Measurements from ENCODE around the gene FGD5.
"Not testable (repeated sequence)": the region's sequence is repeated elsewhere in the genome, so short reads cannot be mapped to it uniquely, and the experiment has no call there.

The FGD5 gene

GRCh38 chr3:14808025-14808424 lies 10.7 kb upstream of the FGD5 start:
- no peak for DNase-seq

GRCh38 chr3:14808502-14809266 lies 10.1 kb upstream of the FGD5 start:
- no peak for DNase-seq

GRCh38 chr3:14809611-14810010 lies 9.2 kb upstream of the FGD5 start:
- not testable (repeated sequence) for DNase-seq

- DNase-seq = no peak
Observed at GRCh38 chr3:14810070-14810791, 8.5 kb upstream of the FGD5 start.

- no peak for DNase-seq
Observed at GRCh38 chr3:14810801-14811661, 7.7 kb upstream of the FGD5 start.

GRCh38 chr3:14811684-14812083 lies 7.1 kb upstream of the FGD5 start:
- DNase-seq = no peak

- DNase-seq = no peak
Observed at GRCh38 chr3:14812196-14812790, 6.5 kb upstream of the FGD5 start.

GRCh38 chr3:14814411-14814871 lies 4.3 kb upstream of the FGD5 start:
- DNase-seq = no peak

- DNase-seq = no peak
Observed at GRCh38 chr3:14816359-14816758, 2.4 kb upstream of the FGD5 start.

- no peak for DNase-seq
Observed at GRCh38 chr3:14819671-14820070, 909 bp downstream of the FGD5 start.

- DNase-seq = no peak
Observed at GRCh38 chr3:14820156-14820555, 1.4 kb downstream of the FGD5 start.

- DNase-seq = no peak
Observed at GRCh38 chr3:14821151-14821550, 2.4 kb downstream of the FGD5 start.

GRCh38 chr3:14822134-14822533 lies 3.4 kb downstream of the FGD5 start:
- DNase-seq = no peak

GRCh38 chr3:14822670-14823390 lies 4.1 kb downstream of the FGD5 start:
- DNase-seq = no peak

GRCh38 chr3:14823393-14823792 lies 4.6 kb downstream of the FGD5 start:
- no peak for DNase-seq

GRCh38 chr3:14823910-14824629 lies 5.3 kb downstream of the FGD5 start:
- no peak for DNase-seq

GRCh38 chr3:14824646-14825045 lies 5.9 kb downstream of the FGD5 start:
- DNase-seq = no peak

GRCh38 chr3:14826069-14826468 lies 7.3 kb downstream of the FGD5 start:
- no peak for DNase-seq

- no peak for DNase-seq
Observed at GRCh38 chr3:14827776-14828175, 9.0 kb downstream of the FGD5 start.

- DNase-seq = no peak
Observed at GRCh38 chr3:14829811-14830210, 11.0 kb downstream of the FGD5 start.

GRCh38 chr3:14831916-14832450 lies 13.2 kb downstream of the FGD5 start:
- DNase-seq = no peak
